ENCODE data around the gene PIM1.

Gene PIM1

DNA sequence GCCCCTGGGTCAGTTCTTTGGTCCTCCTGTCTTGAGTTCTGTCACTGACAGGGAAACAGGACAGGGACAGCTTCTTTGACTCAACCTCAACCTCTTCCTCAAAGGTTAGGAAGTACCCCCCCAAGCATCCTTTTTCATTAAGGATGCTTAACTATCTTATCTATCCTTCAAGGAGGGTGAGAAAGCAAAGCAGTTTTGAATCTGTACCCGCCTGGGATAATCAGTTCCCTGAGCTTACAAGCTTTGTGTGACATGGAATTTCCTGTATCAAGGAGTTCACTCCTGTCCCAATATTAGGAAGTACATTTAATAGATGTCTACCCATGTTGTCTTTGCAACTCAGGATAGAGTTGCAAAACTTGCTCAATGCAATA is 31.1 kb upstream of the PIM1 start:
- DNase-seq = no peak

DNA sequence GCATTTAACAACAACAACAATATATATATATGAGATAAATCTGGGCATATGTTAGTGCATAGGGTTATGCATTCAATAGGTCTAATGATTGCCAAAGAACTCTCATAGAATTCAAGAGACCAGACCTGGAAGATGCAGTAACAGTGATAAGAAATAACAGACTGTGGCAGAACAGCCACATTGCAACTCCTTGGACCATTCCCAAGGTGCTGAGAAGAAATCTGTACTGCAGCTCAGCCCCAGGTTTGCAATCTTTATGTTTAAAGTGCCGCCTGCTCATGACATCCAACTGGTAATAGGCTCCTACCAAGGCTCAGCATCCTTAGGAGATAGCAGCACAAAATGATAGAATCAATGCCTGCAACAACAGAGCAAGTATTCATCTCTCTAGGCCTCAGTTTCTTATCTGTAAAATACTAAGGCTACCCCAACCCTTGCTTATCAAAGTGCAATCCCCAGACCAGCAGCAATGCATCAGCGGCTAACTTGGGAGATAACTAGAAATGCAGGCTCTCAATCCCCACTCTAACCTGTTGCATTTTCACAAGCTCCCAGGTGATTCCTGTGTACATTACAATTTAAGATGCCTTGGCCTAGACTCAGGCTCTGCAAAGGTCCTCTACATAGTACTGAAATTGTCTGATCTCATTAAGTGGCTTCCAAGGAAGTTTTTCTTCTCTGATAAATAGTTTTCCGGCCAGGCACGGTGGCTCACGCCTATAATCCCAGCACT is 30.6 kb upstream of the PIM1 start:
- DNase-seq = no peak

DNA sequence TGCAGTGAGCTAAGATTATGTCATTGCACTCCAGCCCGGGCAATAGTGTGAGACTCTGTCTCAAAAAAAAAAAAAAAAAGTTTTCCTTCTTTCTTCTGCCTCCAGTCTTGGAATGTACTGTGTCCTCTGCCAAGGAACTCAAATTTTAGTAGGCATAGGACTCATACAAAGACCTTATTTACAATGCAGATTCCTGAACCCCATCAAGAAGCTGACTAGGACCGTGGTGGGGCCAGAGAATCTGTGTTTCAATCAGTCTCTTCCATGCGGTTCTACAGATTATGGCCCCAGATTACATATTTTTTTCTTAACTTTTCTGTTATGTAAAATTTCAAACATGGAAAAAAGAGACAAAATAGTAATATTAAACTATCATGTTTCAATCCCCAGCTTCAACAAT is 29.8 kb upstream of the PIM1 start:
- no peak for DNase-seq

DNA sequence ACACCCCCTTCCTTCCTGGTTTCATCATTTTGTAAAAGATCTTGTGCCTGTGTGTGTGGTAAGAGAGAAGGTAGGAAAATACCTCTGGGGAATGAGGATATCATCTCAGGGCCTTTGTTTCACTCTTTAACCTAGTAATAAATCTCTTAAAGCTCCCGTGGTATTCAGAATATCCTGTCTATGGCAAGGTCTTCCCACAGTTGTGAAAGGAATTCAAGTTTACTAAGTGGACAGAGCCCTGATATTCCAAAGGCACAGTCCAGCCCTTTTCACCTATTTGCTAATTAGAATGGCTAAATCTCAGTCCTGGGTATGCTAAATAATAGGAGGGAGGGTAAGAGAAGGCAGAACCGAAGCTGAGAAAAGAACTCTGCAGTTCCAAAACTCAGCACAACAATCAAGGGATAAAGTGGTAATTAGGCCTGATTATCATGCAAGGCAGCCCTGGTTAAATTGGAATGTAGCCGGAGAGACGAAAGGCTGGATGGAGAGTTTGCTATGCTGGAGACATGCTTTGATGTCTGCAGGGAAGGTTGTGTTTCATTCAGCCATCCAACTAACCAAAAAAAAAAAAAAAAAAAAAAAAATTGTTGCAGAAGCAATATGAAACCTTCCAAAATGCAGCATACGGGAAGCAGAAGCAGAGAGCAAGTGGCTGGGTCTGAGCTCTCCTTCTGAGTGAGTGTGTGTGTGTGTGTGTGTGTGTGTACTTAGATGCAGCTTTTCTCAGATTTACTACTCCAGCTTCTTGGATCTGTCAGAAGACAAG is 28.5 kb upstream of the PIM1 start:
- DNase-seq = no peak

DNA sequence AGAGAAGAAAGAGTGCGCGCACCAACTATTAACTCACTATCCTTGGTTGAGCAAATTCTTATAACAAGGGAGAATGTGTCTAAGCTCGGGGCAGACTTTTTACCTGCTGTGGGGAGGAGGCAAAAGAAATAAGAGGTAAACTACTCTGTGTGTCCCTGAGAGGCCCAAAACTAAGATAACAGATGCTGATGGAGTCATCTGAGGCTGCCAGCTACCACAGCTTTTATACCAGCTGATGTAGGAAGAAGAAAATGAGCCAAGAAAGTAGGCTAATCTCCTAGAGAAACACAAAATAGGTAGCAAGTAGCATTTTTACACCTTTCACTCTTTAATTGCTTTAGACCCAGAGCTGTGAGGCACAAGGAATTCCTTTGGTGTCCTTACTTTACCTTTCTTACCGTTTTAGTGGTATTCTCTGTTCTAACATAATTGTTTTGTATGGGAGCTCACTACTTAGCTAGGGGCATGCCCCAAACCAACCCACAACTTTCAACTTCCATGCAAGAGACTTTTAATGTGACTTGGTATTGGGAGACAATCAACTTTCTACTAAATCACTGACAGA is 27.8 kb upstream of the PIM1 start:
- no peak for DNase-seq

DNA sequence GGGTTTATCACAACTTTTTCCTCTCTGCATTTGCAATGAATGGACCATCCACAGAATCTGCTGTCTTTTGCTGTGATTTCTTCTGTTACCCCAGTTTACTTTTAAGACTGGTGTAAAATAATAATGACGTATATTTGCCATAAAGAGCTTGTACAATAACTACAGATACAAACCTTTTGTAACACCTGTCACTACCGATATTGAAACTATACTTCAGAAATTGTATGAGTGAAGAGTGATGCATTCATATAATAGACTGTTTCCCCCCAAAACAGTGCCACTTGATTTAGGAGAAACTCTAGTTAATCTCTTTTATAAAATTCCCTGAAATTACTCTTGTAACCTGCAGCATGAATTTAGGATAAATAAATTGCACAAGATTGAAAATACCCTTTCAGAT is 26.4 kb upstream of the PIM1 start:
- DNase-seq = no peak

DNA sequence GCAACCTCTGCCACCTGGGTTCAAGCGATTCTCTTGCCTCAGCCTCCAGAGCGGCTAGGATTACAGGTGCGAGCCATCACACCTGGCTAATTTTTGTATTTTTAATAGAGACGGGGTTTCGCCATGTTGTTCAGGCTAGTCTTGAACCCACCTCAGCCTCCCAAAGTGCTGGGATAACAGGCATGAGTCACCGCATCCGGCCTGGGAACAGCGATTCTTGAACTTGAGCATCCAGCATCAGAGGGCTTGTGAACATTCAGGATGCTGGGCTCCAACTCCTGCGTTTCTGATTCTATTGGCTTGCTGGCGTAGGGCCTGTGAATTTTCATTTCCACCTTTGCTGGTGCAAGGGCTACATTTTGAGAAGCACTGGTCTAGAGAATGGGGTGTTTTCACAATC is 24.5 kb upstream of the PIM1 start:
- no peak for DNase-seq

DNA sequence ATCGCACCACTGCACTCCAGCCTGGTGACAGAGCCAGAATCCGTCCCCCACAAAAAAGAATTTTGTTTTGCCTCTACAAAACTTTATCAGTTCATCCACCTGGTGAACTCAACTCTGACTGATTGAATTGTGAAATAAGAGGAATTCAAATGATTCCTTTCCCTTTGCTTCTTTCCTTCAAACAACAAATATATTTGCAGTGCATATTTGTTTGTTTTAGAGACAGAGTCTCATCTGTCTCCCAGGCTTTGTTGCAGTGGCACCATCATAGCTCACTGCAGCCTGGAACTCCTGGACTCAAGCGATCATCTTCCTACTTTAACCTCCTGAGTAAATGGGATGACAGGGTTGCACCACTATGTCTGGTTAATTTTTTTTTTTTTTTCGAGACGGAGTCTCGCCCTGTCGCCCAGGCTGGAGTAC is 23.2 kb upstream of the PIM1 start:
- no peak for DNase-seq

DNA sequence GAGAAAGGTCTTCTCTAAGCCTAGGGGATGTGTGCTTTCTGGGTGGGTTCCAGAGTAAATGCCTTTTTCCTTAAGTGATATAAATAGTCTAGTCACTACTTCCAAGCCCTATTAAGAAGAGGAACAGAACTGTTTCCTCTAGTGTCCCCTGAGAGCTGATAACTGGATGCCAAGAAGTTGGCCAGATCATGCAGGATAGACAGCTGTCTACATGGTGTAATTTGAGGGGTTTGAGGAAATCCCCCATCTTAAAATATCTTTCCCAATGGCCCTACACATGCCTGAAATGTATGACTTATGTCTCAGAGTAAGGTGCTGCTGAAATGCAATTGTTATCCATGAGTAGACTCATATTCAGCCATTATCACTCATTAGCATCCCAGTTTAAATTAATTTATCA is 20.2 kb upstream of the PIM1 start:
- no peak for DNase-seq

DNA sequence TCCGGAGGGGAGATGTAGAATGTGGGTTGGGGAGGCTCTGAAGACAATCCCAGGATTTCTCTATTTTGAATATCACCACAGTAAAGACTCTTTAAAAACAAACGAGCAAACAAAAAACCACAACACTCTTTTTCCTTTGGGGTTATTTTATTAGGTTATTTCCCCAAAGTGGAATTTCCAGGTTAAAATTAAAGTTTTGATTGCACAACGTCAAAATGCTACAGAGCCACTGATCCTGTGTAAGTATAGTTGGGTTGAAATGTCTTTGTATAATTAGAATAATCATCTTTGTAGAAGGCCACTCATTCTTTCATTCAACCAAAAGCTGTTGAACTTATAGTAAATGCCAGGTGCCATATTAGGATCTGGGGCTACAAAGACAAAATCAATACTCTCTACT is 19.6 kb upstream of the PIM1 start:
- DNase-seq = no peak

DNA sequence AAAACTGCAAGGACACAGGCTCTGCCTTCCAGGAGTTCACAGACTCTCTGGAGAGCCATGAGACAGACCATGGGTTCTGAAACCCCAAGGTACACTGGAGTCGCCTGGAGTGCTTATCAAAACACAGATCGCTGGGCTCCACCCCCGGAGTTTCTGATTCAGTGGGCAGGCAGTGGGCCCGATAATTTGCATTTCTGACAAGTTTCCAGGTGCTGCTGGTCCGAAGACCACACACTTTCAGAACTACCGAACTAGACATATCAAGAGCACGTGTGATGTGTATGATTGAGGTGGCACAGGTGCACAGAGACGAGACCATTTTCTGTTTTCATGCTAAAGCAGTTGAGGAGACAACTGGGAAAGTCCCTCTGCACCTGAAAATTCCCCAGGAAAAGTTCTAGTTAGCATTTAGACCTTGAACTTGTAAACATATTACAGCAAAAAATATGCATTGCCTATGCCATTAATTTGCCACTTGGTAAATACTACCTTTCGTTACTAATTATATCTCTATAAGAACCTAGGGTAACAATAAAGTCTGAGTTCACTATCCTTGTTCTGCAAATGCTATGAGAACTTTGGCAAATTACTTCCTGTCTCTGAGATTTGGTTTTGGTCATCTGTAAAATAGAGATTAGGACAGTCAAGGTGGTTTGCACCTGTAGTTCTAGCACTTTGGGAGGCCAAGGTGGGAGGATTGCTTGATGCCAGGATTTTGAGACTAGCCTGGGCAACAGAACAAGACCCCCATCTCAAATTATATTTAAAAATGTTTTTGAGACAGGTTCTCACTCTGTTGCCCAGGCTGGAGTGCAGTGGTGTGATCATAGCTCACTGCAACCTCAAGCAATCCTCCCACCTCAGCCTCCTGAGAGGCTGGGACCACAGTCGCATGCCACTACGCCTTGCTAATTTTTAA is 14.3 kb upstream of the PIM1 start:
- DNase-seq = no peak

DNA sequence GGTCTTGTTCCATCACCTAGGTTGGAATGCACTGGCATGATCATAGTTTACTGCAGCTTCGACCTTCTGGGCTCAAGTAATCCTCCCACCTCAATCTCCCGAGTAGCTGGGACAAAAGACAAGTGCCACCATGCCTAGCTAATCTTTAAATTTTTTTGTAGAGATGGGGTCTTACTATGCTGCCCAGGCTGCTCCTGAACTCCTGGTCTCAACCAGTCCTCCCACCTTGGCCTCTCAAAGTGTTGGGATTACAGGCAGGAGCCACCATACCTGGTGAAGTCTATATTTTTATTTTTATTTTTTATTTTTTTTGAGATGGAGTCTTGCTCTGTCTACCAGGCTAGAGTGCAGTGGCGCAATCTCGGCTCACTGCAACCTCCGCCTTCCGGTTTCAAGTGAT is 11.4 kb upstream of the PIM1 start:
- DNase-seq = no peak

DNA sequence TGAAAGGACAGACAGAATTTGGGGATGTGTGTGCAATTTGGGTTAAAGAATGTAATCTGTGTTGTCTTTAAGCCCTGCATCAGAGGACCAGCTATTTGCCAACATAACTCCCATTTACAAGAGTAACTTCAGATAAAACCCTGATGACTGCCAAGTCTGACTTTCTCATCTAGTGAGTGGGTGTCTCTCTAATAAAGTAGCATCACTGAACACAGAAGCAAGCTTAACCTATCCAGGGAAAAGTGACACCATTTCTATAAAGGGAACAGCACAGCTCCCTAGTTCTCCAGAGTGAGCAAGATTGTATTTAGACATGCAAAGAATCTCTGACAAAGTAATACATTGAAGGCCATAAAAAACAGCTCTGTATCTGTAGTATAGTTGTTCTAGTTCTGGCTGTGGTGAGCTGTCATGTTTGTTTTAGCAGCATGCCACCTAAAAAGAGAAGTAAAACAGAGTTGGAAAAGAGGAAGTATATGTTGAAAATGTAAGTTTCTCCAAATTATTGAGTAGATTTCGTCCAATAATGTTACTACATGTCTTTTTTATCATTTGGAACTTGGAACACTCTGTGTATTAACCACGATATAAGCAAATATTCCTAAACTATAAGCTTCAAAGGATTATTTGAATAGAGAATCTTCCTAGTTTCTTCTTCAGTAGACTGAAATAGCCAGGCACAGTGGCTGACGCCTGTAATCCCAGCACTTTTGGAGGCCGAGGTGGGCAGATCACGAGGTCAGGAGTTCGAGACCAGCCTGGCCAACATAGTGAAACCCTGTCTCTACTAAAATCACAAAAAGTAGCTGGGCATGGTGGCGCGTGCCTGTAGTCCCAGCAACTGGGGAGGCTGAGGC is 8.8 kb upstream of the PIM1 start:
- DNase-seq = no peak

DNA sequence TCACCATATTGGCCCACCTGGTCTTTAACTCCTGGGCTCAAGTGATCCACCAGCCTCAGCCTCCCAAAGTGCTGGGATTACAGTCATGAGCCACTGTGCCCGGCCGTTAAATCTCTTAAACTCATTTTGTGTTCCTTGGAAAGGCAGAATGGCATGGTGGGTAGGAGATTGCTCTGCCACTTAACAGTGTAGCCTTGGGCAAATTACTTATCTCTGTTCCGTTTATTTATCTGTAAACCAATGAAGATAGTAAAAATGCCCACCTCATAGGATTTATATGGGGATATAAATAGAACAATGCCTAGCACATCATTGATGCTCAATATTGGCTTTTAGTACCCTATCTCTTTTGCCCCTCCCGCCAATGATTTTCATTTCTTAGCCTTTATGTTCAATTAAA is 7.2 kb upstream of the PIM1 start:
- no peak for DNase-seq

DNA sequence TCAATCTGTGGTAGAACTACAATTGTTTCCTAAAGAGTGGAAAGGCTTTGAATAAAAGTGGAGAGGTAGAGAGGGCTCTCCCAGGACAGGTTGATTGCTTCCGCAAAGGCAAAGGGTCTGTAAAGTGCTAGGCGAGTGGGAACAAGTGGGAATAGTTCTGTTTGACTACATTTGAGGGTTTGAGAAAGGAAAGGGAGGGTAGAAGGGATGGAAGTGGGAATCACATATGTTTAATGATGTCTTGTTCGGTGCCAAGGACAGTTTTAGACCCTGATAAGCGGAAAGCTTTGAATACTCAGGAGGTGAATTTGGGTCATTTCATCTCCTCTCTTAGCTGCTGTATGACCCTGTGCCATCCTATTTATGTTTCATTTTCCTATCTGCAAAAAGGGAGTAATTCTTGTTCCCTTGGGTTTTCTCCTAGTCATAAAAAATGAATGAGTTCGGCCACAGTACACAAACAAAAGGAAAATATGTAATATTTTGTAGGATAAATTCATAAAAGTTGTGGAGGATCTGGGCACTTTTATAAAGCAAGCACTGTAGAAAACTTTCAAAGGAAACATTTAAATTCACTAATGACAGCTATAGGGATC is 1.7 kb upstream of the PIM1 start:
- peak; percentile 71 for DNase-seq

DNA sequence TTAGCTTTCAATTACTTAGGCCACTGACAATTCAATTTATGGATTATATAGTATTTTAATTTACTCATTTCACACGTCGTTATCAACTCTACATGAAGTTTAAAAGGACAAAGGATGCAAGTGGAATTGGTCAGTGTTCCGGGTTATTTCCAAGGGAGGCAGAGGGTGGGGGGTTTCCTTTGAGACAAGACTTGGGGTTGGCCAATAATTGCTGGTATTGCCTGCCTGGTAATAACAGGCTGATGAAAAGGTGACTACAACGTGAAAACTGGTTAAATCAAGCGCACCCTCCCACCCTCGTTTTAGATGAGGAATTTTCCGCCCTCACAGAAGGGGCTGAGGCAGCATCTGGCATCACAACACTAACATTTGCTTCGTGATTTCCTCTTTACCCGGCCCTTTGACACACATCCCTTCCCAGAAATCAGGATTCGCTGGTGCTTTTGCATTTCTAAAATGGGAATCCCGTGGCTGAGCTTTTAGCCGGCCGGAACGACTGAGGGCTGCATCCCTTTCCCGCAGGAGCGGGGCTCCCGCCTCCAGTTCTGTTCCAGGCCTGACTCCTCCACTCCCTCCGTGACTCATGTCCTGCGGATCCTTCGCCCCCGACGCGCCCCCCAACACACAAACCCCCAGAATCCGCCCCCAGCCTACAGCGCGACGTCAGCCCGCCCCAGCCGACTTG is 999 bp upstream of the PIM1 start:
- DNase-seq = peak; percentile 57

DNA sequence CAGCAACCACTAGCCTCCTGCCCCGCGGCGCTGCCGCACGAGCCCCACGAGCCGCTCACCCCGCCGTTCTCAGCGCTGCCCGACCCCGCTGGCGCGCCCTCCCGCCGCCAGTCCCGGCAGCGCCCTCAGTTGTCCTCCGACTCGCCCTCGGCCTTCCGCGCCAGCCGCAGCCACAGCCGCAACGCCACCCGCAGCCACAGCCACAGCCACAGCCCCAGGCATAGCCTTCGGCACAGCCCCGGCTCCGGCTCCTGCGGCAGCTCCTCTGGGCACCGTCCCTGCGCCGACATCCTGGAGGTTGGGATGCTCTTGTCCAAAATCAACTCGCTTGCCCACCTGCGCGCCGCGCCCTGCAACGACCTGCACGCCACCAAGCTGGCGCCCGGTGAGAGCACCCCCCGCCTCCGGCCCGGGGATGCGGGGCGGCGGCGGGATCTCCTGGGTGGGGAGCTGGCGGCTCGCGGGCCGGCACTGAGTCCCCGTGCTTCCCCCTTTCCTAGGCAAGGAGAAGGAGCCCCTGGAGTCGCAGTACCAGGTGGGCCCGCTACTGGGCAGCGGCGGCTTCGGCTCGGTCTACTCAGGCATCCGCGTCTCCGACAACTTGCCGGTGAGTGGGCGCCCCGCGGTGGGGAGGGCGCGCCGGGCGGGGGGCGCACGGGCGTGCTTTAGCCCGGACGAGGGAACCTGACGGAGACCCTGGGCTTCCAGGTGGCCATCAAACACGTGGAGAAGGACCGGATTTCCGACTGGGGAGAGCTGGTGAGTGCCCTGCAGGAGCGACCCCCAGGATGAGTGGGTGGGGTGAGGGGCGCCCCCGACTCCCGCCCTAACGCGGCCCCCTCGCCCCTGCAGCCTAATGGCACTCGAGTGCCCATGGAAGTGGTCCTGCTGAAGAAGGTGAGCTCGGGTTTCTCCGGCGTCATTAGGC is 585 bp downstream of the PIM1 start:
- peak; percentile 69 for DNase-seq

DNA sequence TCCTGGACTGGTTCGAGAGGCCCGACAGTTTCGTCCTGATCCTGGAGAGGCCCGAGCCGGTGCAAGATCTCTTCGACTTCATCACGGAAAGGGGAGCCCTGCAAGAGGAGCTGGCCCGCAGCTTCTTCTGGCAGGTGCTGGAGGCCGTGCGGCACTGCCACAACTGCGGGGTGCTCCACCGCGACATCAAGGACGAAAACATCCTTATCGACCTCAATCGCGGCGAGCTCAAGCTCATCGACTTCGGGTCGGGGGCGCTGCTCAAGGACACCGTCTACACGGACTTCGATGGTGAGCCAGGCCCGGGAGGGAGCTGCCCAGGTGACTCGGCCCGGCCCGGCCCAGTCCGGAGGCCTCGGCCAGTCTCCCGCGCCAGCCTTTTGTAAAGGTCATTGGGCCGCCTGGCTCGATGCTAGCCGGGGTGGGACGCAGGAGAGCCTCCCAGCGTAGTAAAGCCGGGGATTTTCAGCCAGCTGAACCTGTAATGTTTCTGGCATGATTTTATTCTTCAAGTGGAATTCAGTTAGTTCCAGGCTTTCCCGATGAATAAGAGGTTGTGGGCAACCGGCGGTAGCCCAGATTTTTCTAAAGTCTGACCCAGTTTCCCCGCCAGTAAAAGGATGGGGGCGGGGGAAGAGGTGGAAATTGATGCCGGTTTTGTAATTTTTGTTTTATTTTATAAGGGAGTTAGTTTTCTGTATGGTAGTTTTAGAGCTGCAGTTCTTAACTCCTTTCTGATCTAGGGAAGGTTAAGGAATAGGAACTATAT is 1.4 kb downstream of the PIM1 start:
- peak; percentile 37 for DNase-seq

Measured in DMS79 treated with DMSO at 0.1 percent for 48 hours (cell line).